ENCODE measurements around the gene ALDH4A1.

Gene ALDH4A1

DNA sequence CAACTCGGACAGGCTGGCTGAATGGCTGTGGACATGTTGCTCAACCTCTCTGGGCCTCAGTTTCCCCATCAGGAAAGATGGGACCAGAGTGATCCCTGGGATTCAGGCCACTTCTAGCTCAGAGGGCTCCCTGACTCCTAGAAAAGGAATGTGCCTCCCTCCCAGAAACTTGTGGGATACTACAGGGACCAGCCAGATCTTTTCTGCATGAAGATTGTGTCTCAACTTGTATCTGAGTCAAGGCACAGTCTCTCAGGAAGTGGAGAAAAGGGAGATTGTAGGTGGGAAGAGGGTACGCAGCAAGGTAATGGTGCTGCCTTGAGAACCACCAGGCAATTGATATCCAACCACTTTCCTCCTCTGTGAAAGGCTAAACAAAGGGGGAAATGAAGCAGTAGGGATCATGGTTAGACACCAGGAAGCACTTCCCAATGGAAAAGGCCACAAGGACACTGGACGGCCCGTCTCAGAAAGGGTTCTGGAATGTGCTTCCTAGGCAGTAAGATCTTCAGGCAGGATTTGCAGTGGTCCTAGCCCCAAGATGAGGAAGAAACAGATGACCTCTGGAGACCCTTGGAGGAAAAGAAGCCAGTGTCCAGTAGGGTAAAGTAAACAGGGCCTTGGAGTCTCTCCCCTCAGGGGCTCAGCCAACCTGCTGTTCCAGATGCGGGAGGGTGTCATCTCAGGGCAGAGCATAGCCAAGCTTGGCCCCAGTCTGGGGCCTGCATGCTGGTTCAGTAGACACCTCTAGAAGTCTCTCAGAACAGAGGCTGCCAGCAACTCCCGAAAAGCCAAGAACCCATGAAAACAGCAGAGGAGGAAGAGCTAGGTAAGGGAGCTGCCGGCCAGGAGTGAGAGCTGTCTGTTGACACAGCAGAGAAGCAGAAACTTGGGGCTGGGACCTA is 37.3 kb upstream of the ALDH4A1 start:
- no peak for FAIRE-seq

DNA sequence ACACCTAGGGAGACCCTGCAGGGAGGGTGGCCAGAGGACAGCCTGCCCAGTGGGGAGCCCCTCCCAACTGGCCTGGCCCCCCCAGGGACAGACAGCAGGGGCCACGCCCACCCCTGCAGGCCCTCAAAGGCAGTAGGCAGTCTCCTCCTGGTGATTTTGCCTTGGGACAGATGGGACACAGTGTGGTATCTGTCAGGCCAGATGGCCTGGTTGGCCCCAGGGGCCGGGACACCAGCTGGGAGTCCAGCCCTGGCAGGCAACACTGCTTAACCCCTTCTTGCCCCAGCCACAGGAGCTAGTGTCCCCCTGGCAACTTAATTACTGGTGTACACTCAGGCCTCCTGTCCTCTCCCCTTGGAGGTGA is 36.3 kb upstream of the ALDH4A1 start:
- FAIRE-seq = no peak

DNA sequence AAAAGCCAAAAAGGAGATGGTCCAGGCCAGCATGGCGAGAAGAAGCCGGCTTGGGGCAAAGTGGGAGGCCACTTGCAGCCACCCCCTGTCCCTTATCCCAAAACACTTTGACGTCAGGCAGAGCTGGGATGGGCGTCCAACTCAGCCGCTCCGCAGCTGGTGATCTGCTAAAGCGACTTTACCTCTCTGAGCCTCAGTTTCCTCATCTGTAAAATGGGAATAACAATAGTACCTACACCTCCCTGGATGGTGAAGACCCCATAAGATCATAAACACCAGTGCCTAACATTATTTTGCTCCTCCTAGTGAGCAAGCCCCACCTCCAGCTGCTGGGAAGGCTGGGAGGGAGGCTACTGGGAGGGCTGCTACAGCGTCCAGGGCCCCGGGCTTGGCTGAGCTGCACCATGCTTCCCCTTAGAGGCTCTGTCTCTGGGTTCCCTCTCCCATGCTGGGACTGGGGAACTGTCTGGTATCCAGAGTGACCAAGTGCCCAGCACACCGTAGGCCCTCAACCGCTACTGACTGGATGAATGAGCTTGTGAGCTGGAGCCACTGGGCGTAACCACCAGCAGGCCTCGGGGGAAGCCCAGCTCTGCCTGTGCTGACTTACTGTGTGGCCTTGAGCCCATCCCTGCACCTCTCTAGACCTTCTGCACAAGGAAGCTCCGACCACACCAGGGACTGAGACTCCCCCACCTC is 35.8 kb upstream of the ALDH4A1 start:
- FAIRE-seq = no peak

DNA sequence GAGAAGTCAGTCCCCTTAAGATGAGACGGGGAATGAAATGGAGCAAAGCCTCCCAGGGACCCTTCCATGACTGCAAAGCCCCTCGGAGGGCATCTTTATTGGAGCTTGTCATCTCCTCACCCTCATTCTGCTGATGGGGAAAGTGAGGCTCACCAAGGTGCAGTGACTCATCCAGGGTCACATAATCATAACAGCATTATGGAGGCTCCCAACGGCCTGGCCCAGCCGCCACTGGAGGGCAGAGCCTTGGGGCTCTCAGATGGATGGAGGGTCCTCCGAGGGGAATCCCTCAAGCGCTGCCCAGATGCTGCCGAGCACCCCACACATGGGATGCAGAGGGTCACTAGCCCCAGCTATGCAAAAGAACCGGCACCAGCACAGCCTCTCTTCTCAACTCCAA is 35.2 kb upstream of the ALDH4A1 start:
- no peak for FAIRE-seq

DNA sequence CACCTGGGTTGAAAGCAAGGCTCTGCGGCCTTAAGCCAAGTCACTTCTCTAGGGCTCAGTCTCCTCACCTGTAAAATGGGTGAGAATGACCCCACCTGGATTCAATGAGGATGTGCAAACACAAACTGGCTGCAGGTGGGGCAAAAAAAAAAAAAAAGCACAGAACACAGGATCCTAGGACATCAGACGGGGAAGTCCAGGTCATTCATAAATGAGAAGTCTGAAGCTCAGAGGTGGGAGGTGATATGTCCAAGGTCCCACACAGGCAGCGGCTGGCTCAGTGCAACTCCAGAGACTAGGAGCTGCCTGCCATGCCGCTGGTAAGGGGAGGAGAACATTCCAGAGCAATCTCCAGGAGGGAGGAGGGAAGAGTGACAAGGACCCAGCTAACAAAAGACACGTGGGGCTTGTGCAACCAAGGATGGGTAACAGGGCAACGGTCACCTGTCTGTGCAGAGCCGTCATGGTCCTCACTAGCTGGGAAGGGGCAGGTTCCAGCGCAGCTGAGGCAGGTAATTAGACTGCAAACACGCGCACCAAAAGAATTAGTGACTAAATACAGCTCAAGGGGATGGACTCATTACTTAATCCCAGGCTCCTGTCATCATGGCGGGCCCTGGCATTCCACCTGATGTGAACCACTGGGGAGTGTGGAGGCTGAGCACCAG is 34.6 kb upstream of the ALDH4A1 start:
- no peak for FAIRE-seq

DNA sequence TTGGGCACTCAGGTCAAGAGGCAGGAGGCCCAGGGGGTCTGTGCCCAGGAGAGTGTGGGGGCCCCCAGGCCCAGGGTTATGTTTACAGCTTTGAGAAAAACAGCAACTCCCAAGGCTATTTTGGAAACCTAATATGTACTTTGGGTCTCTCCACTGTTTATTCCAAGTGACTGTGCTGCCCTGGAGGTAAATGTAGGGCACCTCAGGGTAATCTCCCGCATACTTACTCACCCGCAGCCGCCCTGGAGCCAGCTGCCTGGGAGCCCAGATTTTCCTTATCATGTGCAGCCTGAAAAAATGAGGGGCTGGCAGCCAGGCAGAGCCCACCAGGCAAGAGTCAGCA is 34.1 kb upstream of the ALDH4A1 start:
- no peak for FAIRE-seq

DNA sequence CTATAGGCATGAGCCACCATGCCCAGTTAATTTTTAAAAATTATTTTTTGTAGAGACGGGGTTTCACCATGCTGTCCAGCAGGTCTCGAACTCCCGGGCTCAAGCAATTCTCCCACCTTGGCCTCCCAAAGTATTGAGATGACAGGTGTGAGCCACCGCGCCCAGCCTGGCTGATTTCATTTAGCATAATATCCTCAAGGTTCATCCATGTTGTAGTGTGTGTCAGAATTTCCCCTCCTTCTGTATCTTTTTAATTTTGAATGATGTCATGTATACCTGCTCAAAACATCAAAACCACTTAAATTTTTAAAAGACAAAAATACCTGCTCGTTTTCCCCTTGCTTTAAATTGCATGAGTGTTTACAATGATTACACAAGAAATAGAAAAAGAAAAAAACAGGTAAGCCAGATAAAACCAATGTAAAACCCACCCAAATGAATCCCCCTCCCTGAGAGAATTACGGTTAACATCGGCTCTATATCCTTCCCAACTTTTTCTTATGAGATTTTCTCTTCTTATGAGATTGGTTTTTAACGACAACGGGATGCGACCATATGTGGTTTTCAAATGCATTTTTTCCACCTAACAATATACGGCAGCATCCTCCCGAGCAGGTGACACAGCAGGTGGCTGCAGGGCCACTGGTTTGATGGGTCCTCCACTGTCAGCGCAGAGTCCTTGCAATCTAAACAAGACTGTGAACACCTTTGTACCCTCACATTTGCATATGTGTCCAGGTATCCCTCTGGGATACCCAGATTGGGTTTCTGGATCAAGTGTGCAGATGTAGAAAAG is 32.0 kb upstream of the ALDH4A1 start:
- FAIRE-seq = no peak

DNA sequence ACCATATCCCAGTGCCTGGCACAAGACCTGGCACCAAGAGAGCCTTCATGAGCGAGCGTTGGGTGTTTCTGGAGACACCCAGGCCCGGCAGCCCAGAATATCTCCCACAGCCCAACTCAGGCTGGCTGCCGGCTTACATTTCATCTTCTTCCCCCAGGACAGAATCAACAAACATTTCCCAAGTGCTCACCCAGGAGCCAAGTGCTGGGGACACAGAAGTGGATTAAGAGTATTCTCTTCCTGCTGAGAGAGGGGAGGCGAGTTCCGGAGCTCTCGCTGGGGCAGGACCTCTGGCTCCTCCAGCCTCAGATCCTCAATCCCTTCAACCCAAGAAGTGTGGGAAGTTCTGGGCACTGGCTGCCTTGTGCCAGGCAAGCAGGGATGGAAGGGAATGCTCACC is 30.5 kb upstream of the ALDH4A1 start:
- no peak for FAIRE-seq

DNA sequence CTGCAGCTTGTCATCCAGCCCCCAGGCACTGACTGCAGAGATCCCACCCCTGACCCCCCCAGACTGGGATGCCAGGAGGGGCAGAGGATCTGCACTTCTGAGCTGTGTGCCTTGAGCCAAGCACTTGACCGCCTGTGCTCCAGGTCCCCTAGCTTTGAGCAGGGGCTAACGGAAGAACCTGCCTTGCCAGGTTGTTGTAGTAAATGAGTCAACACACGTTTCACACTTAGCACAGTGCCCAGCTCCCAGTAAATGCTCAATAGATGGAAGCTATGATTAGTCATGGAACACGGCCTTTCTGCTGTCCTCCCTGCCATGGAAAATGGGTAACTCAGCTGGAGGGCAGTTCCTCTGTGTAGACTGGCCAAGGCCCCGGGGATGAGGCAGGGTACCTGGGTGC is 30.0 kb upstream of the ALDH4A1 start:
- FAIRE-seq = no peak

DNA sequence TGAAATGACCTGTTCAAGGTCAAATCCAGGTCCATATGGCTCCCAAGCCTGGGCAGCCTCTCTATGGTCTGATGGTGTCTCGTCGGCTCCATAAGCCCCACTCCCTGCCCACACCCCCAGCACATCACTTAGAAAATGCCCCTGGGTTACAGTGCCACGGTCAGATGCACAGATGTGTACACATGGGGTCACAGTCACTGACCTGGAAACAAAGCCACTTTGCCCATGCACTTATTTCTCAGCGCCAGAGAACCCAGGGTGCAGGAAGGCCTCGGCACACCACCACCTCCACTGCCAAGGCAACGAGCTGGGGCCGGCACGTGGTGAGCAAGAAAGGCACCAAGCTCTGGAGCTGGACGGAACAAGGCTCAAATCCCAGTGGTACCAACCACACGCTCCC is 29.4 kb upstream of the ALDH4A1 start:
- no peak for FAIRE-seq

DNA sequence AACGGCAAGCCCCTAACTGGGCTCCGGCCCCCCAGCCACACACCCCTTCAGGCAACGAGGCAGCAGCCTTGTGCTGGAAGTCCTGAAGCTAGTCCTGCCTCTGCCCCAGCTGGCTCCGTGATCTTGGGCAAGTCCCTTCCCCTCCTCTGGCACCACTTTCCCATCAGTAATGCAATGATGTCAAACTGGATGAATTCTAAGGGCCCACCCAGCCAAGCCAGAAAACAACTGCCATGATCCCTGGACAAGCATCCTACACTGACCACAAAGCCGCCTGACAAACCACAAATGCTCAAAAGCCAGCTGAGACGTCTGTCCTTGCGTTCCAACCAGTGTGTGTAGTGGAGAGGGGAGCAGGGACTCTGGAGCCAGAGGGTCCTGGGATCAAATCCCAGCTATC is 27.3 kb upstream of the ALDH4A1 start:
- no peak for FAIRE-seq

DNA sequence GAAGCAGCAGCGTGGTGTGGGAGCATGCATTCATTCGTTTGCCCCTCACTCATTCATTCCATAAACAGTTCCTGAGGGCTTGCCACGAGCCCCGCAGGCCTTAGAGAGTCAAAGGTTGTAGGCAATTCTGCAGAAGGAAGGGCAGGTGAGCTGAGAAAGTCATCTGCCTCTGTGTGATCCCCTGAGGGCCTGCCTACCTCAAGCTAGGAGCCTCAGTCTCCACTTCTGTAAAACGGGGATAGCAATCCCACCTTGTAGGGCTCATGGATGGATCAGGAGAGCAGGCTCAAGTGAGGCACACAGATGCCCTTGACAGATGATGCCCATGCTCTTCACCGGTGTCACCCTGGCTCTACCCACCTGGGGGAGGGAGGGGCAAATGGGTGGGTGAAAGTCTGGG is 26.6 kb upstream of the ALDH4A1 start:
- no peak for FAIRE-seq

DNA sequence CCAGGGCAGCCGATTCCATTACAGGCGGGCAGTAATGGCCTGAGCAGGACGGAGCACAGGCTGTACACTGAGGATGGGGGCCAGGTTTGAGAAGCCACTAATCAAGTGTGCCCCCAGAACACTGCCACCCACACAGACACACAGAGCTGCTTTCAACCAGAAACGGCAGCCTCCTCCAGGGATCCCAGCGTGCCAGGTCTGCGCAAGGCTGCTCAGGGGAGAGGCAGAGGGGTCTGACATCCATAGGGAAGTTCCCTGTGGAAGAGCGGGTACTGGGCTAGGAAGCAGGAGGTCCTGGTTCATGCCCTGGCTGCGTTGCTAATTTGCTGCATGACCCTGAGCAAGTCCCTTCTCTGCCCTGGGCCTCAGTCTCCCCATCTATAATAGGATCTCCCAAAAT is 26.1 kb upstream of the ALDH4A1 start:
- FAIRE-seq = no peak

DNA sequence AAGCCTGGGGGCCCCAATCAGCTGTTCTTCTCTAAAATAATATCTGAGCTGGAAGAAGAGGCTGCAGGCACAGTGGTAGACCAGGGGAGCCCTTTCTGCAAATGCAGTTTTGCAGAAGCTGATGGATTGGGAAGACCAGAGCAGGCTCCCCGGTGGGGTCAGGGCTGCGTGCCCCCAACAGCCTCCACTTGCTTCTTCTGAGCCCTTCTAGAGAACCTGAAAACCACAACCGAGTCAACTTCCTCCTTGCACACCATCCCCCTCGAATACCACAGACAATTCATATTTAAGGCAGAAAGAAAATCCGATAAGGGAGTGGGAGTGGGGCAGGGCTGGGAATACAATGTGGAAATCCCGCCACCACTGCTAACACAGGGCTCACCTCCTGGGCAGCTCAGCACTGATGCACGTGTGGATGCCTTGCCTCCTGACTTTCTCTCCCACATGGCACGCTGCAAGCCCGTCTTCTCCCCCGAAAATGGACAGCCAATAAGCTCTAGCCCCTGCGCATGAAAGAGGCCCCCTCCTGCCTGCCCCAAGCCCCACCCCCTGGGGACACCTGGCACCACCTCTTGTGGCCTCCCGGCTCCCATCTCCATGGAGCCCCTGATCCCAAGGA is 25.4 kb upstream of the ALDH4A1 start:
- no peak for FAIRE-seq

DNA sequence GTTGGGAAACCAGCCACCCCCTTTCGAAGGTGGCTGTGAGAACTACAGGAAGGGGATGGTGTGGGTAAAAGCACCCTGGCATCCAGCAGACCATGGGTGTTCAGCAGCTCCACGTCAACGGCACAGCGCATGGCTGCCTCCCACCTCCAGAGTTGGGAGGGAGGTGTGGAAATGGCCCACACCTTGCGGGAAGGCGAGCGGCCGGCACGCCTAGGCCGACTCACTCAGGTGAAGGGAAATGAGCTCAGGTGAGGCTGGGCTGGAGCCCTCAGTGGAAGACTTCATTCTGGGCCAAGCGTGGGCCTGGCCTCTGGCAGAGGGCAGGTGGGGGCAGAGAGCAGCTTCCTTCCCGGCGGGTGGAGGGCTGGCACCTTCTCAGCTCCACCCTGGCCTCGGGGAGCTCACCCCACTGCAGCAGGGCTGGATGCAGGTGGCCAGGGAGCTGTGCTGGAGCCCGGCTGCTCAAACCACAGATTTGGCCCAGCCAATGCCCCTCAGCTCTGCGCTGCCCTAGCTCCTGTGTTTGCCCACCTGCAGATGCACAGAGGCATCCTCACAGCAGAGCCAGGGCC is 24.8 kb upstream of the ALDH4A1 start:
- no peak for FAIRE-seq

DNA sequence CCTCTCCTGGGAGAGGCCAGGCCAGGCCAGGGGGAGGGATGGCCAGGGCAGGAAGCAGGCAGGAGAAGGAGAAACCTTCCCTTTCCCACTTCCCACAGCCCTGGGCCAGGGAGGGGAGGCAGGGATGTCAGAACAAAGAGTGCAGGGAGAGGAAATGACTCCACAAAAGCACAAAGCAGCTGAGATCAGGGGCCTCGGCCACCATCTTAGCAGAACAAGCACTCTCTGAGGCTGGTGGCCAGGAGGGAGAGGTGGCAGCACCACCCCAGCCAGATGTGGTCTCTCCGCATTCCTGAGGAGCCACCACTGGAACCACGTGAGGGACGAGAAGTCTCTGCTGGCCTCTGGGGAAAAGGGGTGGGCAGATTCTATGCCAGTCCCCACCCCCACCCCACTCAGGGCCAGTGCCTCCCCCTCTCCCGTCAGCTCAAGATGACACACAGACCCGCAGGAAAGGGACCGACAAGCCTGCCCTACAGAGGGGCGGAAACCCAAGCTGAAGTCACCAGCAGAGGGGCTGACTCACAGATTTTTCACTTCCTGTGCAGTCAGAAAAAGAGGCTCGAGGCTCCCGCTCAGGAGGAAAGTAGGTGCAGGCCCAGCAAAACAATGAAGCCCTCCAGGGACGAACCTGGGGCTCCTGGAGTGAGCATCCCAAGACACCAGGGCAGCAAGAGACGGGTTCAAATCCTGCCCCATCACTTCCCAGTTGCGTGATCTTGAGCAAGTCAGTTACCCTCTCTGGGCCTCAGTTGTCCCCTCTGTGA is 24.1 kb upstream of the ALDH4A1 start:
- FAIRE-seq = no peak

DNA sequence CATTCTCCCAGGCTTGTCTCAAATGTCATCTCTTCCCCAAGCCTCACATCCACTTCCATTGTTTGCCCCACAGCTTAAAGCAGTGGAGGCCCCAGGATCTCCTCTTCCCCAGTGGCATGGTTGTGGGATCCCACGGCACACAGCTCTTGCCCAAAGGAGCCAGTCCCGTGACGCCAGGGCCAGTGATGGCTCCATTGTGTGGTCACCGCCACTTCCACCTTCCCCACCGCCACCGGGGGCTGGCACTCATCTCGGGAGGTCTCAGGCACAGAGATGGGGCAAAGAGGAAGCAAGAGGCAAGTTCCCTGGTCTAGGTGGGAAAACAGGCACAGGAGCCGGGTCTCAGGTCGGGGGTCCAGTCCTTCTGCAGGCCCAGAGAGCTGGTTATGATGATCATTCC is 22.9 kb upstream of the ALDH4A1 start:
- no peak for FAIRE-seq

DNA sequence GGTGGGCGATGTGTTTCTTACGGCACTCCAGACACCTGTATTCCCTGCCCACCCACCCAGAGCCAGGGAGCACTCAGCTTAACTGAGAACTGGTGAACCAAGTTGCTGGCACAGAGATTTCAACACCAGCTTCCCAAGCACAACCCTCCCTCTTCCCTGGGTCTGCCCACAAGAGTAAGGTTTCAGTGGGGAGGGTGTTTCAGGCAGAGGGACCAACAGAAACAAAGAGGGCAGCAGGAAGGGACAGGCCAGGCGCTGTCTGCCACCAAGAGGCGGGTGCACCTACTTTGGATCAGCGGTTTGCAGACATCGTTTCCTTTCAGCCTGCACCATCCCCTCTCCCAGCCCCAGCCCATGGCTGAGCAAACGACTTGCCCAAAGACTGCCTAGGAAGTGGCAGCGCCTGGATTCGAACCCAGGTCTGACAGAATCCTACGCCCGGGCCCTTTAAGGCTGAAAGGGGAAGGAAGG is 21.9 kb upstream of the ALDH4A1 start:
- FAIRE-seq = no peak

DNA sequence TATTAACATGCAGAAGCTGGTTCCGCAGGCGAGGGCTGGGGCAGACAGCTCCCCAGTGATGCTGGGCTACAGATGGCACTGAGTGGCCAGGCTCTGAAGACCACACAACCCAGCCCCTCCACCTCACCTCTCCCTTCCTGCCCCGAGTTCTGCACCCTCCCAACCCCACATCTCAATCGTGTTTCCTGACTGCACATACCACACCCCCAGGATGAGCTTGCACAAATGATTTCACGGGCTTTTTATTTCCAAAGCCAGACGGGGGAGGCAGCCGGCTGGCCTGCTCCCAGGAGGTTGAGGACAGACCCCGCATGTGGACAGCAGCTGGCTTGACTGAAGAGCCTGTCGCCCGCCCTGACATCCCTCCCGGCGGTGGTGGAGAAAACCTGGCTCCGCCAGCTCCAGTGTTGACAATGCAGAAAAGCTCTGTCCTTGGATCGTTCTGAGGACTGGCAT is 21.4 kb upstream of the ALDH4A1 start:
- no peak for FAIRE-seq

DNA sequence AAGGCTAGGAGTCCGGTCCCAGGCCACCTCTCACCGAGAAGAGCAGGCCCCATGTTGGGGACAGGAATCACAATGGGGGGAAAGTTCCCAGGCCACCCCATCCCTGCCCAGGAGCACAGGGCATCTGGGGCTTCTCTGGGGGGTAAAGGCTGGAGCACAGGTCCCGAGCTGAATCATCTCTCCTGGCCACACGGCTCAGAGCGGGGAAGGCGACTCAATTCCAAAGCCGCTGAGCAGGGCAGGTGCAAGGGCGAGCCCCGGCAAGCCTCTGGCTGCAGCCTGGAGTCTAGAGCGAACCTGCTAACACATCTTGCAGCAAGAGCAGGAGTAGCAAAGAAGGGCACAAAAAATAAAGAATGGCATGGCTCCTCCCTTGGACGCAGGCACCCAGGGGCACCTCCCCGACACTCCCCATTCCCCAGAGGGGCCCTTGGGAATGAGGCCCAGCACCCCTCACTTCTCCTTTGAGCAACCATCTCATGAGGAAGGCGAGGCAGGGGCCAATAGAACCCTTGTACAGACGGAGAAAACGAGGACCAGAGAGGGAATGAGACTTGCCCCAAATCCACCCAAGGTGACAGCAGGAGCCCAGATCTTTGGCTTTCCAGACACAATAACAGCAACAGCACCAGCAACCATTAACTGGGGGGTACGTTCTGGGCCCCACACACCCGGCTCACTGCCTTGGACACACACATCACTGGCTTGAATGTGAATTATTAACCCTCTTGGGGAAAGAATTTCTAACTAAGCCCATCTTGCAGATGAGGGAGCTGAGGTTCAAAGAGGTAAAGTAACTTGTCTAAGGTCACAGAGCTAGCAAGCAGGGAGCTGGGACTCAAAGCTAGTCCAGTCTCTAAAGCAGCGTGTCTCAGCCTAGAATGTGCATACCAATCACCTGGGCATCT is 20.7 kb upstream of the ALDH4A1 start:
- no peak for FAIRE-seq

All from TTC549 (cell line).